ENCODE results near the gene TSHZ2.

- TF ChIP-seq EP300 (conservative IDR thresholded peaks at IDR 0.05; ENCODE audit: poor library complexity, severe bottlenecking) (no peak), MXI1 (conservative IDR thresholded peaks at IDR 0.05; ENCODE audit: poor library complexity, severe bottlenecking) (no peak)
- TF ChIP-seq, protein P1, sequence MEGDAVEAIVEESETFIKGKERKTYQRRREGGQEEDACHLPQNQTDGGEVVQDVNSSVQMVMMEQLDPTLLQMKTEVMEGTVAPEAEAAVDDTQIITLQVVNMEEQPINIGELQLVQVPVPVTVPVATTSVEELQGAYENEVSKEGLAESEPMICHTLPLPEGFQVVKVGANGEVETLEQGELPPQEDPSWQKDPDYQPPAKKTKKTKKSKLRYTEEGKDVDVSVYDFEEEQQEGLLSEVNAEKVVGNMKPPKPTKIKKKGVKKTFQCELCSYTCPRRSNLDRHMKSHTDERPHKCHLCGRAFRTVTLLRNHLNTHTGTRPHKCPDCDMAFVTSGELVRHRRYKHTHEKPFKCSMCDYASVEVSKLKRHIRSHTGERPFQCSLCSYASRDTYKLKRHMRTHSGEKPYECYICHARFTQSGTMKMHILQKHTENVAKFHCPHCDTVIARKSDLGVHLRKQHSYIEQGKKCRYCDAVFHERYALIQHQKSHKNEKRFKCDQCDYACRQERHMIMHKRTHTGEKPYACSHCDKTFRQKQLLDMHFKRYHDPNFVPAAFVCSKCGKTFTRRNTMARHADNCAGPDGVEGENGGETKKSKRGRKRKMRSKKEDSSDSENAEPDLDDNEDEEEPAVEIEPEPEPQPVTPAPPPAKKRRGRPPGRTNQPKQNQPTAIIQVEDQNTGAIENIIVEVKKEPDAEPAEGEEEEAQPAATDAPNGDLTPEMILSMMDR (IDR thresholded peaks at IDR 0.05; ENCODE audit: poor library complexity, severe bottlenecking): no peak
These were observed 24.0 kb downstream of the TSHZ2 start for GRCh38 chr20:52996130-52996529.
